K562 (cell line): ENCODE data around the gene PIK3R5. TPM values are rescaled to one million over a fixed set of nuclear protein-coding genes. Genes with fewer than 3 reads are reported as not detected.

ENCODE experiments used
- ATAC-seq: fragments of 200-7000 bp; cut with Tn5 transposase; 3 replicates; pipeline ENCODE4 v1.9.1; 2020; ENCODE audit warnings: moderate library complexity
- BruUV-seq: library from RNA; stranded (reverse); fragments of 400-500 nt; replicated peaks from 2 replicates; lab custom pipeline; 2021; lab: Mats Ljungman, UMichigan
- CTCF ChIA-PET: fragments of 300-600 bp; formaldehyde crosslinking; extraction: SDS; loops from one replicate; lab custom pipeline; 2021; ENCODE audit warnings: low intra/inter-chr PET ratio; lab: Yijun Ruan, JAX
- POLR2A ChIA-PET: fragments of 300-600, 350-650 bp; sonication (Branson Sonifier 250); formaldehyde crosslinking; extraction: SDS; loops from one replicate; lab custom pipeline; 2021; ENCODE audit warnings: antibody characterized with exemption, inconsistent platforms; lab: Yijun Ruan, JAX
- DNase-seq, 4 experiments: peaks; one replicate each; pipeline versions ENCODE4 v3.0.0 to v3.0.0-alpha.2; 2011 to 2018; ENCODE audit warnings: low spot score in 3 of 4, mixed read lengths in 3 of 4; ENCODE audit errors: extremely low read depth in 1 of 4
- FAIRE-seq: peaks from 2 replicates; lab custom pipeline; 2011; peaks lifted over from hg19 to GRCh38; lab: Jason Lieb, UNC
- H2AFZ ChIP-seq: 2 replicates; pipeline ENCODE4 v1.6.0; 2011; ENCODE audit warnings: low read depth, low read length, control low read depth, inconsistent platforms
- H3K27ac ChIP-seq: fragments of 200-600 bp; 3 replicates; pipeline ENCODE4 v1.8.0; 2011; ENCODE audit warnings: low read depth, mild to moderate bottlenecking, control low read depth, inconsistent platforms, low read length, moderate library complexity, mixed read lengths; ENCODE audit errors: extremely low read depth
- H3K27me3 ChIP-seq, 2 experiments: fragments of 300-600 bp in 1 of 2; 2 replicates in 1 of 2; 3 replicates in 1 of 2; pipeline versions ENCODE4 v1.6.0 to v1.8.0; 2011; ENCODE audit warnings: inconsistent platforms in 2 of 2, low read length in 2 of 2, mild to moderate bottlenecking in 1 of 2, mixed read lengths in 1 of 2, moderate library complexity in 1 of 2; ENCODE audit not compliant: control insufficient read depth in 2 of 2, insufficient read depth in 2 of 2
- H3K36me3 ChIP-seq: fragments of 300-600 bp; 3 replicates; pipeline ENCODE4 v1.8.0; 2011; ENCODE audit warnings: mild to moderate bottlenecking, low read length, inconsistent platforms; ENCODE audit not compliant: control insufficient read depth, insufficient read depth
- H3K4me1 ChIP-seq, 2 experiments: fragments of 200-600 bp in 1 of 2; replicated peaks in 1 of 2; 2 replicates in 1 of 2; 3 replicates in 1 of 2; pipeline versions ENCODE4 v1.5.1 to v1.8.0; 2011; ENCODE audit warnings: inconsistent platforms in 2 of 2, low read length in 2 of 2, mild to moderate bottlenecking in 1 of 2, mixed read lengths in 1 of 2, moderate library complexity in 1 of 2; ENCODE audit not compliant: control insufficient read depth in 2 of 2, insufficient read depth in 2 of 2
- H3K4me2 ChIP-seq: 2 replicates; pipeline ENCODE4 v1.6.1; 2011; ENCODE audit warnings: low read length, control low read depth, inconsistent platforms, mixed read lengths; ENCODE audit not compliant: insufficient read depth
- H3K4me3 ChIP-seq: fragments of 200-600 bp; sonication (generic), shearing (Covaris generic); 2 replicates; pipeline ENCODE4 v1.5.1; 2016; ENCODE audit warnings: control low read depth, inconsistent platforms
- H3K79me2 ChIP-seq: fragments of 200-600 bp; 3 replicates; pipeline ENCODE4 v1.8.0; 2011; ENCODE audit warnings: low read length, inconsistent platforms; ENCODE audit not compliant: control insufficient read depth, insufficient read depth
- H3K9ac ChIP-seq, 2 experiments: 2 replicates each; pipeline versions ENCODE4 v1.6.0 to v1.6.1; 2011; ENCODE audit warnings: low read depth in 2 of 2, low read length in 2 of 2, control low read depth in 1 of 2, inconsistent platforms in 1 of 2, mild to moderate bottlenecking in 1 of 2, mixed read lengths in 1 of 2; ENCODE audit not compliant: insufficient read depth in 1 of 2
- H3K9me1 ChIP-seq: one replicate; pipeline ENCODE4 v1.6.0; 2011; ENCODE audit warnings: inconsistent platforms, mild to moderate bottlenecking, low read length, moderate library complexity; ENCODE audit not compliant: control insufficient read depth, insufficient read depth
- H3K9me3 ChIP-seq: replicated peaks from 2 replicates; pipeline ENCODE4 v1.5.1; 2011; ENCODE audit warnings: low read depth, low read length, inconsistent platforms; ENCODE audit not compliant: control insufficient read depth, insufficient read depth
- H4K20me1 ChIP-seq: replicated peaks from 2 replicates; pipeline ENCODE4 v1.6.1; 2011; ENCODE audit warnings: low read length, inconsistent platforms, mixed read lengths; ENCODE audit not compliant: control insufficient read depth, insufficient read depth
- IFI16 ChIP-seq: fragments of 250-450 bp; sonication (Bioruptor Pico); IDR thresholded peaks from 2 replicates; pipeline ENCODE4 v2.1.2; 2022; ENCODE audit warnings: mild to moderate bottlenecking, inconsistent platforms
- MYNN ChIP-seq, 2 experiments: sonication (generic); formaldehyde crosslinking in 1 of 2; IDR thresholded peaks; 2 replicates each; pipeline versions ENCODE4 v1.5.0 to v1.6.1; 2016 to 2020; ENCODE audit warnings: antibody characterized with exemption in 1 of 2, missing genetic modification reagents in 1 of 2
- NELFE ChIP-seq: IDR thresholded peaks from 2 replicates; pipeline ENCODE4 v1.6.1; 2011; ENCODE audit warnings: mild to moderate bottlenecking; ENCODE audit not compliant: insufficient read depth, insufficient read length
- ZNF174 ChIP-seq: fragments of 250-450 bp; sonication (Bioruptor Pico); IDR thresholded peaks from 2 replicates; pipeline ENCODE4 v1.4.0; 2020; ENCODE audit warnings: mild to moderate bottlenecking
- ZNF23 ChIP-seq: fragments of 250-450 bp; sonication (Bioruptor Pico); IDR thresholded peaks from 2 replicates; pipeline ENCODE4 v1.4.0; 2020; ENCODE audit warnings: mild to moderate bottlenecking
- ZNF324 ChIP-seq: fragments of 250-450 bp; sonication (Bioruptor Pico); IDR thresholded peaks from 2 replicates; pipeline ENCODE4 v1.4.0; 2020; ENCODE audit warnings: mild to moderate bottlenecking
- ZNF717 ChIP-seq: fragments of 250-450 bp; sonication (Bioruptor Pico); IDR thresholded peaks from 2 replicates; pipeline ENCODE4 v1.5.0; 2021
- ZNF778 ChIP-seq: fragments of 450-650 bp; formaldehyde crosslinking; IDR thresholded peaks from 2 replicates; pipeline ENCODE4 v1.4.0; 2020; ENCODE audit warnings: mild to moderate bottlenecking, moderate library complexity
- WGBS: fragments of 100-300 bp; shearing (Covaris generic); methylation state at CpG from one replicate; pipeline ENCODE4 v1.1.6; 2016; ENCODE audit warnings: low coverage, mixed read lengths; ENCODE audit not compliant: insufficient coverage; ENCODE audit errors: missing lambda C conversion rate; 5-methylcytosine and 5-hydroxymethylcytosine counted together
- in situ Hi-C: fragments of 300-500 bp; cut with MboI; formaldehyde crosslinking; loops from 4 replicates; pipeline ENCODE4 v1.15.0; 2018; ENCODE audit warnings: inconsistent platforms, mixed read lengths
- intact Hi-C: fragments of 100-400 bp; cut with micrococcal nuclease; formaldehyde crosslinking; loops from 2 replicates; pipeline ENCODE4 v1.14.2; 2022
- polyA plus RNA-seq, 8 experiments: library from polyadenylated mRNA; depleted of rRNA in 4 of 8; stranded (reverse) in 5 of 8; unstranded in 3 of 8; fragments of >200 nt; fragmentation: Nextera tagmentation in 2 of 8; fragmentation: Illumina TruSeq in 1 of 8; extraction: Ambion mirVana in 2 of 8; extraction: Trizol in 1 of 8; gene quantifications; 2 replicates each; pipeline versions ENCODE4 v1.2.1 to v1.2.3, GENCODE V29; 2011 to 2014; ENCODE audit warnings: inconsistent platforms in 1 of 8, missing spikeins in 1 of 8
- total RNA-seq, 7 experiments: library from RNA; depleted of rRNA in 6 of 7; stranded (reverse); fragments of >200 nt in 6 of 7; fragmentation: Illumina TruSeq in 2 of 7; extraction: Trizol in 2 of 7; gene quantifications; 2 replicates each; pipeline versions ENCODE4 v1.2.1 to v1.2.3, GENCODE V29; 2011 to 2021; ENCODE audit warnings: low replicate concordance in 1 of 7

PIK3R5 gene
- total and polyA plus RNA-seq, 9 of the 15 experiments (the other 6 are each of a cell fraction or from before 2014, with no cell fraction given): 0.01 to 0.38 TPM; not detected in 7

DNA sequence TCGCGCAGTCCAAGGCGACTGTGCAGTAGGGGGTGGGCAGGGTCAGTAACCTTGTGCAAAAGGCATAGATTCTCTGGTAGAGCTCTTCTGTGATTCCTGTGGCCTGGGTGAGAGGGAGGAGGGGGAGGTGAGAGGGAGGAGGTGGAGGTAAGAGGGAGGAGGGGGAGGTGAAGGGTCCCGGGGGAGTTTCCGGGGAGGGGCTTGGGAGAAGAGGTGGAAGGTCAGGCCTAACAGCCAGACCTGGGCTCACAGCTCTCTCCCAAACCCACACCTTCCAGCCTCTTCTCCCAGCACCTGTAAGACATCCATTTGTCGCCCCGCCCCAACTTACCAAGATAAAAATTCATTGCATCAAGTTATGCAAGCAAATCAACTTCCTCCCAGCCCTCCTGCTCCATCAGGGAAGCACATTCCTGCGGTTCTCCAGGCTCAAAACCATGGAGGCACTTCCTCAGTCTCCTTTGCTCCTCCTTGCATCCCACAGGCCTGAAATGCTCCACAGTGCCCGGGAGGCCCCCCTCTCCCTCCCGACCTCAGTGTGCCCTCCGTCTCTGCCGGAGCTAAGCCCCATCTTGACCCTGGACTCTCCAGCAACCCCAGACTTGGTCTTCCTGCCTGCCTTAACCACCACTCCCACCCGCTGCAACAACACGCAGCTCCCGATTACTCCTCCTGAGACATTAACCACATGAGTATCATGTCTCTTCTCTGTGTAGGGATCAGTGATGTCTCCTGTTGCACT lies 128.5 kb downstream of the PIK3R5 start:
- H3K9ac ChIP-seq: no peak overlapping the region
- in situ Hi-C loops: no loop called here
- H3K27me3 ChIP-seq: peaks cover 3 to 22% of the 10 kb centered on the region in 2 experiments; a peak in 3 of 5 replicates
- H3K9me1 ChIP-seq: no peaks in the 10 kb centered on the region
- no peak for DNase-seq
- WGBS: 2% methylated on average over 13 of the region's 15 CpGs
- H3K27ac ChIP-seq: no peak overlapping the region
- BruUV-seq: no TSS peak
- no peaks in the 10 kb centered on the region for H3K79me2 ChIP-seq
- ATAC-seq: no peak
- no peak overlapping the region for H2AFZ ChIP-seq
- ChIA-PET CTCF (no interaction called here), POLR2A (no interaction called here)
- intact Hi-C loops: no loop called here
- no peaks in the 10 kb centered on the region for H3K9me3 ChIP-seq
- H4K20me1 ChIP-seq: no peaks in the 10 kb centered on the region
- FAIRE-seq: no peak
- H3K4me2 ChIP-seq: no peak overlapping the region
- H3K36me3 ChIP-seq: no peaks in the 10 kb centered on the region
- H3K4me1 ChIP-seq: peaks cover 0 to 7% of the 10 kb centered on the region in 2 experiments; a peak in 2 of 5 replicates
- H3K4me3 ChIP-seq: no peak overlapping the region
- TF ChIP-seq MYNN (IDR thresholded peaks at IDR 0.05) (no peak), MYNN (CRISPR knock-in tag; IDR thresholded peaks at IDR 0.05) (no peak), ZNF778 (no peak), NELFE (no peak), ZNF23 (CRISPR knock-in tag) (no peak), ZNF324 (no peak), ZNF174 (CRISPR knock-in tag) (no peak), ZNF717 (CRISPR knock-in tag) (no peak), IFI16 (no peak)
